Measurements from ENCODE around the gene RSPH9.

Gene RSPH9

GRCh38 chr6:43669050-43669921, 24.4 kb downstream of the RSPH9 start:
- no peak for DNase-seq

- DNase-seq = no peak
Measured at GRCh38 chr6:43669922-43670622, 25.2 kb downstream of the RSPH9 start.

- DNase-seq = no peak
Measured at GRCh38 chr6:43670623-43670986, 25.8 kb downstream of the RSPH9 start.

- no peak for DNase-seq
Measured at GRCh38 chr6:43671011-43671800, 26.4 kb downstream of the RSPH9 start.

GRCh38 chr6:43671801-43672690, 27.2 kb downstream of the RSPH9 start:
- DNase-seq = no peak

- DNase-seq = no peak
Measured at GRCh38 chr6:43673444-43674084, 28.7 kb downstream of the RSPH9 start.

- no peak for DNase-seq
Measured at GRCh38 chr6:43674291-43674690, 29.5 kb downstream of the RSPH9 start.

GRCh38 chr6:43674921-43675320, 30.1 kb downstream of the RSPH9 start:
- no peak for DNase-seq

- DNase-seq = no peak
Measured at GRCh38 chr6:43676962-43677606, 32.2 kb downstream of the RSPH9 start.

- DNase-seq = no peak
Measured at GRCh38 chr6:43677759-43678158, 32.9 kb downstream of the RSPH9 start.

GRCh38 chr6:43678341-43678740, 33.5 kb downstream of the RSPH9 start:
- no peak for DNase-seq

GRCh38 chr6:43679057-43679456, 34.2 kb downstream of the RSPH9 start:
- DNase-seq = no peak

GRCh38 chr6:43680308-43681200, 35.7 kb downstream of the RSPH9 start:
- DNase-seq = no peak

GRCh38 chr6:43681303-43681702, 36.5 kb downstream of the RSPH9 start:
- no peak for DNase-seq

GRCh38 chr6:43682724-43683429, 38.0 kb downstream of the RSPH9 start:
- no peak for DNase-seq

GRCh38 chr6:43683708-43684455, 39.0 kb downstream of the RSPH9 start:
- DNase-seq = no peak

GRCh38 chr6:43687079-43687436, 42.2 kb downstream of the RSPH9 start:
- DNase-seq = no peak

- peak; percentile 64 for DNase-seq
Measured at GRCh38 chr6:43687437-43688347, 42.9 kb downstream of the RSPH9 start, which contains the start of gene MRPS18A. TSS of gene MRPS18A (minus strand) at chr6:43687791. CDS start at chr6:43687779, 12 bp downstream.
